ENCODE measurements around the gene SVIL. TPM values are rescaled to one million over a fixed set of nuclear protein-coding genes. Genes with fewer than 3 reads are reported as not detected.

SVIL gene
- total and polyA plus RNA-seq, 4 donors = 3.1 to 26.0 (median 9.4) TPM

GRCh38 chr10:29546773-29547313 is 87.9 kb downstream of the SVIL start:
- no peak overlapping the region for H3K4me3 ChIP-seq (ENCODE audit: low read depth in 1 of 3, low read length in 3 of 3)
- no peaks in the 10 kb centered on the region for H3K9me3 ChIP-seq (ENCODE audit: control insufficient read depth in 4 of 4, low read length in 3 of 4)
- no peak overlapping the region for H3K27ac ChIP-seq (ENCODE audit: low read depth in 1 of 2, low read length in 2 of 2)
- WGBS = 97% methylated on average over 2 of the region's 2 CpGs
- H3K4me1 ChIP-seq (ENCODE audit: control insufficient read depth in 4 of 4, insufficient read depth in 4 of 4, low read length in 3 of 4) = no peaks in the 10 kb centered on the region
- no peak for DNase-seq (ENCODE audit: low spot score)
- peaks cover 4 to 26% (median 11%) of the 10 kb centered on the region in 4 donors for H3K36me3 ChIP-seq (ENCODE audit: control insufficient read depth in 4 of 4, insufficient read depth in 3 of 4, low read depth in 1 of 4, low read length in 3 of 4)
- H3K27me3 ChIP-seq (ENCODE audit: control insufficient read depth in 4 of 4, insufficient read depth in 4 of 4, low read length in 3 of 4) = no peaks in the 10 kb centered on the region
- no peak overlapping the region for H3K9ac ChIP-seq (ENCODE audit: low read depth in 1 of 2, low read length in 2 of 2)
- TF ChIP-seq, protein P1, sequence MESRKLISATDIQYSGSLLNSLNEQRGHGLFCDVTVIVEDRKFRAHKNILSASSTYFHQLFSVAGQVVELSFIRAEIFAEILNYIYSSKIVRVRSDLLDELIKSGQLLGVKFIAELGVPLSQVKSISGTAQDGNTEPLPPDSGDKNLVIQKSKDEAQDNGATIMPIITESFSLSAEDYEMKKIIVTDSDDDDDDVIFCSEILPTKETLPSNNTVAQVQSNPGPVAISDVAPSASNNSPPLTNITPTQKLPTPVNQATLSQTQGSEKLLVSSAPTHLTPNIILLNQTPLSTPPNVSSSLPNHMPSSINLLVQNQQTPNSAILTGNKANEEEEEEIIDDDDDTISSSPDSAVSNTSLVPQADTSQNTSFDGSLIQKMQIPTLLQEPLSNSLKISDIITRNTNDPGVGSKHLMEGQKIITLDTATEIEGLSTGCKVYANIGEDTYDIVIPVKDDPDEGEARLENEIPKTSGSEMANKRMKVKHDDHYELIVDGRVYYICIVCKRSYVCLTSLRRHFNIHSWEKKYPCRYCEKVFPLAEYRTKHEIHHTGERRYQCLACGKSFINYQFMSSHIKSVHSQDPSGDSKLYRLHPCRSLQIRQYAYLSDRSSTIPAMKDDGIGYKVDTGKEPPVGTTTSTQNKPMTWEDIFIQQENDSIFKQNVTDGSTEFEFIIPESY (IDR thresholded peaks at IDR 0.05) = no peak
- no peak for TF ChIP-seq JUND (IDR thresholded peaks at IDR 0.05)
- TF ChIP-seq RAD21 (IDR thresholded peaks at IDR 0.05) = no peak
- TF ChIP-seq FOXA1 (IDR thresholded peaks at IDR 0.05) = no peak
- TF ChIP-seq TAF1 (conservative IDR thresholded peaks at IDR 0.05) = no peak
- no peak for TF ChIP-seq YY1 (IDR thresholded peaks at IDR 0.05)
- no peak for TF ChIP-seq FOXA2 (IDR thresholded peaks at IDR 0.05)
- TF ChIP-seq RXRA (IDR thresholded peaks at IDR 0.05) = no peak
- TF ChIP-seq GABPA (IDR thresholded peaks at IDR 0.05 in 1 of 2, conservative IDR thresholded peaks at IDR 0.05 in 1 of 2) = no peak

DNA sequence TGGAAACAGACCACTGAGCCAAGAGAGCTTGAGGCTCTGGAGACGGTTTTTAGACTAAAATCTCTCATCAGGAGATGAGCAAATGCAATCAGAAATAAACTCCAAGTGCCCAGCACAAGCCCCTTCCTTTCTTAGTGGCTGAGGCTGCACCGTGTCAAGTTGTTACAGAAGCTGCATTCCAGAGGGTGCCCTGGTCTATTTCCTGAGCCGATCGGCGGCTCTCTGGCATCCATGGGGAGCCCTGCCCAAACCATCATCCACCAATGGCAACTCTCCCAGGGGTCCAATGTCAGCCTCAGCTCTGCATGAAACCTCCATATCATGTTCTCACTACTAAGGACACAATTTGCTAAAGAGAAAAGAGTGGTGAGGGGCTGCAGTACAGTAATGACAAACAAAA is 89.6 kb downstream of the SVIL start:
- Histone ChIP-seq H3K27me3 (ENCODE audit: control insufficient read depth in 4 of 4, insufficient read depth in 4 of 4, low read length in 3 of 4) (no peaks in the 10 kb centered on the region), H3K36me3 (ENCODE audit: control insufficient read depth in 4 of 4, insufficient read depth in 3 of 4, low read depth in 1 of 4, low read length in 3 of 4) (peaks cover 1 to 21% (median 6%) of the 10 kb centered on the region in 4 donors), H3K4me1 (ENCODE audit: control insufficient read depth in 4 of 4, insufficient read depth in 4 of 4, low read length in 3 of 4) (no peaks in the 10 kb centered on the region)

GRCh38 chr10:29543715-29544114 is 91.1 kb downstream of the SVIL start:
- DNase-seq (ENCODE audit: low spot score) = no peak
- Histone ChIP-seq H3K4me1 (ENCODE audit: control insufficient read depth in 4 of 4, insufficient read depth in 4 of 4, low read length in 3 of 4) (no peaks in the 10 kb centered on the region), H3K27me3 (ENCODE audit: control insufficient read depth in 4 of 4, insufficient read depth in 4 of 4, low read length in 3 of 4) (no peaks in the 10 kb centered on the region), H3K9ac (ENCODE audit: low read depth in 1 of 2, low read length in 2 of 2) (no peak overlapping the region), H3K27ac (ENCODE audit: low read depth in 1 of 2, low read length in 2 of 2) (no peak overlapping the region), H3K36me3 (ENCODE audit: control insufficient read depth in 4 of 4, insufficient read depth in 3 of 4, low read depth in 1 of 4, low read length in 3 of 4) (peaks cover 0 to 23% (median 5%) of the 10 kb centered on the region in 4 donors), H3K9me3 (ENCODE audit: control insufficient read depth in 4 of 4, low read length in 3 of 4) (no peaks in the 10 kb centered on the region), H3K4me3 (ENCODE audit: low read depth in 1 of 3, low read length in 3 of 3) (no peak overlapping the region)
- no peak for TF ChIP-seq TAF1 (conservative IDR thresholded peaks at IDR 0.05)
- no peak for TF ChIP-seq HNF4G (IDR thresholded peaks at IDR 0.05)
- TF ChIP-seq YY1 (IDR thresholded peaks at IDR 0.05) = no peak
- no peak for TF ChIP-seq HNF4A (conservative IDR thresholded peaks at IDR 0.05)
- TF ChIP-seq NR2F2 (IDR thresholded peaks at IDR 0.05) = no peak
- no peak for TF ChIP-seq FOXA1 (IDR thresholded peaks at IDR 0.05)
- no peak for TF ChIP-seq RAD21 (IDR thresholded peaks at IDR 0.05)
- TF ChIP-seq JUND (IDR thresholded peaks at IDR 0.05) = no peak
- TF ChIP-seq REST (IDR thresholded peaks at IDR 0.05) = no peak
- TF ChIP-seq FOXA2 (IDR thresholded peaks at IDR 0.05) = no peak
- TF ChIP-seq CTCF (IDR thresholded peaks at IDR 0.05; ENCODE audit: low read depth, low read length, missing input control) = no peak
- TF ChIP-seq, protein P2, sequence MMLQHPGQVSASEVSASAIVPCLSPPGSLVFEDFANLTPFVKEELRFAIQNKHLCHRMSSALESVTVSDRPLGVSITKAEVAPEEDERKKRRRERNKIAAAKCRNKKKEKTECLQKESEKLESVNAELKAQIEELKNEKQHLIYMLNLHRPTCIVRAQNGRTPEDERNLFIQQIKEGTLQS (IDR thresholded peaks at IDR 0.05) = no peak
- no peak for TF ChIP-seq GABPA (IDR thresholded peaks at IDR 0.05 in 1 of 2, conservative IDR thresholded peaks at IDR 0.05 in 1 of 2)
- TF ChIP-seq SP1 (IDR thresholded peaks at IDR 0.05) = no peak
- TF ChIP-seq, protein P1 (IDR thresholded peaks at IDR 0.05) = no peak
- TF ChIP-seq EGR1 (IDR thresholded peaks at IDR 0.05; ENCODE audit: low read depth in 2 of 2) = no peak
- TF ChIP-seq RXRA (IDR thresholded peaks at IDR 0.05) = no peak

More for the DNA sequence above, 89.6 kb downstream of the SVIL start:
- no peaks in the 10 kb centered on the region for H3K9me3 ChIP-seq (ENCODE audit: control insufficient read depth in 4 of 4, low read length in 3 of 4)
- DNase-seq (ENCODE audit: low spot score) = no peak
- 65% methylated on average over 5 of the region's 5 CpGs for WGBS
- H3K4me3 ChIP-seq (ENCODE audit: low read depth in 1 of 3, low read length in 3 of 3) = no peak overlapping the region
- TF ChIP-seq FOXA2 (IDR thresholded peaks at IDR 0.05) (no peak), HNF4G (IDR thresholded peaks at IDR 0.05) (no peak)
- TF ChIP-seq, protein P3, sequence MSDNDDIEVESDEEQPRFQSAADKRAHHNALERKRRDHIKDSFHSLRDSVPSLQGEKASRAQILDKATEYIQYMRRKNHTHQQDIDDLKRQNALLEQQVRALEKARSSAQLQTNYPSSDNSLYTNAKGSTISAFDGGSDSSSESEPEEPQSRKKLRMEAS (IDR thresholded peaks at IDR 0.05) = no peak
- no peak overlapping the region for H3K9ac ChIP-seq (ENCODE audit: low read depth in 1 of 2, low read length in 2 of 2)
- no peak overlapping the region for H3K27ac ChIP-seq (ENCODE audit: low read depth in 1 of 2, low read length in 2 of 2)
